Measurements from ENCODE around the gene CTNNBL1.

The CTNNBL1 gene

GRCh38 chr20:37757550-37757949 is 63.7 kb downstream of the CTNNBL1 start:
- Mint-ChIP-seq H3K27me3 (no peaks in the 10 kb centered on the region), H3K4me3 (no peak overlapping the region), H3K36me3 (ENCODE audit: low read depth) (peaks cover 77% of the 10 kb centered on the region), H3K4me1 (ENCODE audit: low read depth) (no peaks in the 10 kb centered on the region), H3K27ac (no peak overlapping the region), H3K9me3 (no peaks in the 10 kb centered on the region)
- no peak for DNase-seq

- Mint-ChIP-seq H3K4me1 (ENCODE audit: low read depth) (no peaks in the 10 kb centered on the region), H3K27me3 (no peaks in the 10 kb centered on the region), H3K9me3 (no peaks in the 10 kb centered on the region), H3K27ac (no peak overlapping the region), H3K36me3 (ENCODE audit: low read depth) (peaks cover 76% of the 10 kb centered on the region), H3K4me3 (no peak overlapping the region)
- no peak for DNase-seq
Observed at GRCh38 chr20:37758332-37758731, 64.5 kb downstream of the CTNNBL1 start.

GRCh38 chr20:37759052-37759553 is 65.3 kb downstream of the CTNNBL1 start:
- DNase-seq = no peak
- Mint-ChIP-seq H3K9me3 (no peaks in the 10 kb centered on the region), H3K4me3 (no peak overlapping the region), H3K27ac (no peak overlapping the region), H3K27me3 (no peaks in the 10 kb centered on the region), H3K36me3 (ENCODE audit: low read depth) (peaks cover 77% of the 10 kb centered on the region), H3K4me1 (ENCODE audit: low read depth) (no peaks in the 10 kb centered on the region)

GRCh38 chr20:37759761-37760209 is 66.0 kb downstream of the CTNNBL1 start:
- DNase-seq = no peak
- H3K27me3 Mint-ChIP-seq = no peaks in the 10 kb centered on the region
- no peaks in the 10 kb centered on the region for H3K4me1 Mint-ChIP-seq (ENCODE audit: low read depth)
- H3K9me3 Mint-ChIP-seq = no peaks in the 10 kb centered on the region
- peaks cover 82% of the 10 kb centered on the region for H3K36me3 Mint-ChIP-seq (ENCODE audit: low read depth)
- no peak overlapping the region for H3K4me3 Mint-ChIP-seq
- H3K27ac Mint-ChIP-seq = no peak overlapping the region

GRCh38 chr20:37760322-37760721 is 66.5 kb downstream of the CTNNBL1 start:
- peaks cover 85% of the 10 kb centered on the region for H3K36me3 Mint-ChIP-seq (ENCODE audit: low read depth)

GRCh38 chr20:37762716-37763485 is 69.1 kb downstream of the CTNNBL1 start:
- H3K4me3 Mint-ChIP-seq = no peak overlapping the region
- no peak for DNase-seq
- peaks cover 86% of the 10 kb centered on the region for H3K36me3 Mint-ChIP-seq (ENCODE audit: low read depth)
- no peak overlapping the region for H3K27ac Mint-ChIP-seq
- no peaks in the 10 kb centered on the region for H3K9me3 Mint-ChIP-seq
- no peaks in the 10 kb centered on the region for H3K27me3 Mint-ChIP-seq
- H3K4me1 Mint-ChIP-seq (ENCODE audit: low read depth) = no peaks in the 10 kb centered on the region

More at GRCh38 chr20:37760322-37760721, 66.5 kb downstream of the CTNNBL1 start:
- Mint-ChIP-seq H3K4me3 (no peak overlapping the region), H3K9me3 (no peaks in the 10 kb centered on the region), H3K27me3 (no peaks in the 10 kb centered on the region), H3K27ac (no peak overlapping the region), H3K4me1 (ENCODE audit: low read depth) (no peaks in the 10 kb centered on the region)
- no peak for DNase-seq

GRCh38 chr20:37764333-37764935 is 70.6 kb downstream of the CTNNBL1 start:
- Mint-ChIP-seq H3K27me3 (no peaks in the 10 kb centered on the region), H3K27ac (no peak overlapping the region), H3K4me1 (ENCODE audit: low read depth) (no peaks in the 10 kb centered on the region), H3K4me3 (no peak overlapping the region), H3K36me3 (ENCODE audit: low read depth) (peaks cover 84% of the 10 kb centered on the region), H3K9me3 (no peaks in the 10 kb centered on the region)
- no peak for DNase-seq

- no peaks in the 10 kb centered on the region for H3K9me3 Mint-ChIP-seq
- no peak overlapping the region for H3K4me3 Mint-ChIP-seq
- H3K27me3 Mint-ChIP-seq = no peaks in the 10 kb centered on the region
- no peak overlapping the region for H3K27ac Mint-ChIP-seq
- DNase-seq = no peak
- H3K4me1 Mint-ChIP-seq (ENCODE audit: low read depth) = peaks cover 3% of the 10 kb centered on the region
- H3K36me3 Mint-ChIP-seq (ENCODE audit: low read depth) = peaks cover 90% of the 10 kb centered on the region
Observed at GRCh38 chr20:37770908-37771307, 77.1 kb downstream of the CTNNBL1 start.

GRCh38 chr20:37773291-37773826 is 79.5 kb downstream of the CTNNBL1 start:
- no peak for DNase-seq
- Mint-ChIP-seq H3K36me3 (ENCODE audit: low read depth) (peaks cover 91% of the 10 kb centered on the region), H3K4me3 (no peak overlapping the region), H3K27ac (no peak overlapping the region), H3K27me3 (no peaks in the 10 kb centered on the region), H3K9me3 (no peaks in the 10 kb centered on the region), H3K4me1 (ENCODE audit: low read depth) (peaks cover 3% of the 10 kb centered on the region)

- Mint-ChIP-seq H3K27me3 (no peaks in the 10 kb centered on the region), H3K27ac (peak overlapping the region; percentile 48), H3K9me3 (no peaks in the 10 kb centered on the region), H3K4me3 (no peak overlapping the region), H3K4me1 (ENCODE audit: low read depth) (peaks cover 3% of the 10 kb centered on the region), H3K36me3 (ENCODE audit: low read depth) (peaks cover 94% of the 10 kb centered on the region)
- no peak for DNase-seq
Observed at GRCh38 chr20:37774156-37774555, 80.3 kb downstream of the CTNNBL1 start.

- Mint-ChIP-seq H3K27me3 (no peaks in the 10 kb centered on the region), H3K27ac (no peak overlapping the region), H3K9me3 (no peaks in the 10 kb centered on the region), H3K36me3 (ENCODE audit: low read depth) (peaks cover 92% of the 10 kb centered on the region), H3K4me1 (ENCODE audit: low read depth) (peaks cover 7% of the 10 kb centered on the region), H3K4me3 (no peak overlapping the region)
- no peak for DNase-seq
Observed at GRCh38 chr20:37775200-37775599, 81.4 kb downstream of the CTNNBL1 start.

- H3K4me1 Mint-ChIP-seq (ENCODE audit: low read depth) = peaks cover 7% of the 10 kb centered on the region
- H3K27me3 Mint-ChIP-seq = no peaks in the 10 kb centered on the region
- H3K36me3 Mint-ChIP-seq (ENCODE audit: low read depth) = peaks cover 88% of the 10 kb centered on the region
Observed at GRCh38 chr20:37776049-37776448, 82.2 kb downstream of the CTNNBL1 start.

GRCh38 chr20:37776526-37776925 is 82.7 kb downstream of the CTNNBL1 start:
- no peak overlapping the region for H3K4me3 Mint-ChIP-seq

More at GRCh38 chr20:37776049-37776448, 82.2 kb downstream of the CTNNBL1 start:
- no peak for DNase-seq
- Mint-ChIP-seq H3K9me3 (no peaks in the 10 kb centered on the region), H3K27ac (no peak overlapping the region), H3K4me3 (no peak overlapping the region)

GRCh38 chr20:37777012-37777950 is 83.5 kb downstream of the CTNNBL1 start:
- DNase-seq = no peak
- peaks cover 87% of the 10 kb centered on the region for H3K36me3 Mint-ChIP-seq (ENCODE audit: low read depth)
- no peaks in the 10 kb centered on the region for H3K27me3 Mint-ChIP-seq
- no peak overlapping the region for H3K27ac Mint-ChIP-seq
- H3K4me1 Mint-ChIP-seq (ENCODE audit: low read depth) = peaks cover 11% of the 10 kb centered on the region
- H3K9me3 Mint-ChIP-seq = no peaks in the 10 kb centered on the region
- no peak overlapping the region for H3K4me3 Mint-ChIP-seq

More at GRCh38 chr20:37776526-37776925, 82.7 kb downstream of the CTNNBL1 start:
- H3K9me3 Mint-ChIP-seq = no peaks in the 10 kb centered on the region
- H3K27ac Mint-ChIP-seq = no peak overlapping the region
- peaks cover 8% of the 10 kb centered on the region for H3K4me1 Mint-ChIP-seq (ENCODE audit: low read depth)
- H3K36me3 Mint-ChIP-seq (ENCODE audit: low read depth) = peaks cover 88% of the 10 kb centered on the region
- no peaks in the 10 kb centered on the region for H3K27me3 Mint-ChIP-seq
- no peak for DNase-seq
